Lower lobe of right lung (tissue), 2 donors: Measurements from ENCODE around the gene PEX14. TPM values are rescaled to one million over a fixed set of nuclear protein-coding genes. Genes with fewer than 3 reads are reported as not detected.

Experiments used
- ATAC-seq, 2 donors: fragments of 200-7000 bp; cut with Tn5 transposase; one replicate each; pipeline ENCODE4 v1.9.1; 2020 to 2022; ENCODE audit warnings: mild to moderate bottlenecking in 2 of 2, moderate library complexity in 2 of 2
- DNase-seq: peaks from one replicate; pipeline ENCODE4 v3.0.0-alpha.2; 2020
- H3K27ac ChIP-seq: fragments of 200-600 bp; one replicate; pipeline ENCODE4 v1.8.0; 2022
- H3K27me3 ChIP-seq: fragments of 200-600 bp; one replicate; pipeline ENCODE4 v1.8.0; 2022; ENCODE audit warnings: low read depth
- H3K36me3 ChIP-seq: fragments of 200-600 bp; one replicate; pipeline ENCODE4 v1.8.0; 2022; ENCODE audit warnings: mild to moderate bottlenecking
- H3K4me1 ChIP-seq: fragments of 200-600 bp; one replicate; pipeline ENCODE4 v1.8.0; 2022
- H3K4me3 ChIP-seq: fragments of 200-600 bp; one replicate; pipeline ENCODE4 v1.8.0; 2022; ENCODE audit warnings: mild to moderate bottlenecking
- H3K9me3 ChIP-seq: fragments of 200-600 bp; one replicate; pipeline ENCODE4 v1.8.0; 2022
- intact Hi-C: fragments of 100-400 bp; cut with DNase I; formaldehyde crosslinking; loops from one replicate; pipeline ENCODE4 v1.11.0; 2022
- total RNA-seq: library from RNA; stranded (reverse); fragmentation: NEBNext Ultra II Directional; extraction: Animal tissue kit (Norgen Biotek cat#: 25700); gene quantifications from one replicate; pipeline ENCODE4 v1.2.1, GENCODE V29; 2021
- TF ChIP-seq, protein P1 (sequence below): fragments of 200-600 bp; IDR thresholded peaks from one replicate; pipeline ENCODE4 v1.8.0; 2022; ENCODE audit warnings: antibody characterized with exemption, mild to moderate bottlenecking
- donor health status: DM: no; HTN: yes; CAD: no; lungs with severe emphysema.

The PEX14 gene
- total RNA-seq, 1 donor from 2014 or later = 27.9 TPM

- H3K4me1 ChIP-seq = no peaks in the 10 kb centered on the region
- no peak for DNase-seq
- no peaks in the 10 kb centered on the region for H3K9me3 ChIP-seq
- no peaks in the 10 kb centered on the region for H3K36me3 ChIP-seq
- H3K4me3 ChIP-seq = no peak overlapping the region
- H3K27ac ChIP-seq = no peak overlapping the region
- intact Hi-C loops = no loop called here
- TF ChIP-seq, protein P1, sequence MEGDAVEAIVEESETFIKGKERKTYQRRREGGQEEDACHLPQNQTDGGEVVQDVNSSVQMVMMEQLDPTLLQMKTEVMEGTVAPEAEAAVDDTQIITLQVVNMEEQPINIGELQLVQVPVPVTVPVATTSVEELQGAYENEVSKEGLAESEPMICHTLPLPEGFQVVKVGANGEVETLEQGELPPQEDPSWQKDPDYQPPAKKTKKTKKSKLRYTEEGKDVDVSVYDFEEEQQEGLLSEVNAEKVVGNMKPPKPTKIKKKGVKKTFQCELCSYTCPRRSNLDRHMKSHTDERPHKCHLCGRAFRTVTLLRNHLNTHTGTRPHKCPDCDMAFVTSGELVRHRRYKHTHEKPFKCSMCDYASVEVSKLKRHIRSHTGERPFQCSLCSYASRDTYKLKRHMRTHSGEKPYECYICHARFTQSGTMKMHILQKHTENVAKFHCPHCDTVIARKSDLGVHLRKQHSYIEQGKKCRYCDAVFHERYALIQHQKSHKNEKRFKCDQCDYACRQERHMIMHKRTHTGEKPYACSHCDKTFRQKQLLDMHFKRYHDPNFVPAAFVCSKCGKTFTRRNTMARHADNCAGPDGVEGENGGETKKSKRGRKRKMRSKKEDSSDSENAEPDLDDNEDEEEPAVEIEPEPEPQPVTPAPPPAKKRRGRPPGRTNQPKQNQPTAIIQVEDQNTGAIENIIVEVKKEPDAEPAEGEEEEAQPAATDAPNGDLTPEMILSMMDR = no peak
- no peak for ATAC-seq
- H3K27me3 ChIP-seq = no peaks in the 10 kb centered on the region
Measured at GRCh38 chr1:10607228-10607627, 132.5 kb downstream of the PEX14 start.

DNA sequence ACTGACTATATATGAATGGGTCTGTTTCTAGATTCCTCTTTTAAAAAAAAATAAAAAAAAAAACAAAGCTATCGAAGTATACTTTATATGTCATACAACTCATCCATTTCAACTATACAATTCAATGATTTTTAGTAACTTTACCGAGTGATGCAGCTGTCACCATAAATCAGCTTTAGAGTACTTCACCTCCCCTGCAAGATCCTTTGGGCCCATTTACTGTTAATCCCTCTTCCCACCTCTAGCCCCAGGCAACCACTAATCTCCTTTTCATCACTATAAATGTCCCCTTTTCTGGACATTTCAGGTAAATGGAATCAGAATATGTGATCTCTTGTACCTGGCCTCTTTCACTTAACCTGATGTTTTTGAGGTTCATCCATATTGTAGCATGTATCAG is 133.9 kb downstream of the PEX14 start:
- TF ChIP-seq, protein P1 = no peak
- intact Hi-C loops = no loop called here
- H3K9me3 ChIP-seq = no peaks in the 10 kb centered on the region
- H3K36me3 ChIP-seq = peaks cover 5% of the 10 kb centered on the region
- no peaks in the 10 kb centered on the region for H3K4me1 ChIP-seq
- H3K27ac ChIP-seq = no peak overlapping the region
- ATAC-seq = no peak
- H3K4me3 ChIP-seq = no peak overlapping the region
- no peaks in the 10 kb centered on the region for H3K27me3 ChIP-seq
- no peak for DNase-seq

- ATAC-seq (no peak), DNase-seq (no peak)
- intact Hi-C loops = no loop called here
- Histone ChIP-seq H3K27me3 (no peaks in the 10 kb centered on the region), H3K4me3 (no peak overlapping the region), H3K36me3 (peaks cover 5% of the 10 kb centered on the region), H3K9me3 (no peaks in the 10 kb centered on the region), H3K27ac (no peak overlapping the region), H3K4me1 (no peaks in the 10 kb centered on the region)
- TF ChIP-seq, protein P1 = no peak
Measured at GRCh38 chr1:10610901-10611600, 136.3 kb downstream of the PEX14 start.

DNA sequence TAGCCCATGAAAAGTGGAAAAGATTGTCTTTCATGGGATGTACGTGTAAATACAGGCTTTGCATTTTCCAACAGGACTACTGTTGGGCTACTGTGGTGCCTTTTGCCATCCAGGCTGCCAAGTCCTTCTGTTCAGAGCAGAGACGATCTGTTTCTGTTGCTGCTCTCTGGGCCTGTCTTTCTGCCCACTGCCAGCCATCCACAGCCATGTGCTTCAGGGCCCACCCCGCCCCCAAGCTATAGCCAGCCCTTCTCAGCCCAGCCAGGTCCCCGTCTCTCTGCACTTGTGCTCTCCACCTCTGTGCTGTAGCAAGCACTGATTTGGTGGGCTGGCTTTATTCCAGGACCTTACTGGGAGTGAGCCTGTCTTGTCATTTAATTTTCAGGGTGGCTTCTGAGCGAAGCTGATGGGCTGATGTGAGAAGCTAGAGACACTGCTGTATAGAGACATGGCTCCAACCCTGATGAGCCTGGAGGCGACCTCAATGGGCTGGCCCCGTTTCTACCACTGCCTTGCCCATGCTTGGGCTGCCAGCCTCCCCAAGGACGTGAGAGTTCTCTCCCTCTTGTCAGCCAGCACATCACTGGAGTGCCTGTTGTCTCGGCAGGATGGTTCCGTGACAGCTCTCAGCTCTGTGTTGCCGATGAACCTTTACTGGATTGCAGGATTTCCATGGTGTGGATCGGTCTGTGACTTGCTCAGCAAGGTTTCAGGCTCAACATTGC is 137.8 kb downstream of the PEX14 start:
- DNase-seq = no peak

DNA sequence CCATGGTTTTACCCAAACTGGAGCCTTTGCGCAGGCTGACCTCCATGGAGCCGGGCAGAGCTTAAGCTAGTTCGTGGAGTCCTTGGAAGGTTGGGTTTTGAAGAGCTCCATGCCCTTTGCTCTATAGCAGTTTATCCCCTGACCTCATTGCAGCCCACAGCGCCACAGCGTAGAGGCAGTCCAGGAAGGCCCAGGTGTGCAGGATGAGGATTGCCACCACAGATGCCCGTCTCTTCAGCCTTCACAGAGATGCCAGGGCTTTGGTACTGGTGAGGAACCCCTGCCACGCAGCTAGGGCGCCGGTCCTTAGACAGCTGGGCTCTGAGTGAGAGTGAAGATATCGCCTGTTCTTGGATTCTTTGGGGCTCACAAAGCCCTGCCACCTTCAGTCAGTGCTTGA is 138.6 kb downstream of the PEX14 start:
- intact Hi-C loops = no loop called here

More for the DNA sequence above, 137.8 kb downstream of the PEX14 start:
- no peak overlapping the region for H3K4me3 ChIP-seq
- peaks cover 5% of the 10 kb centered on the region for H3K36me3 ChIP-seq
- TF ChIP-seq, protein P1 = no peak
- no peaks in the 10 kb centered on the region for H3K4me1 ChIP-seq
- H3K9me3 ChIP-seq = no peaks in the 10 kb centered on the region
- intact Hi-C loops = no loop called here
- no peaks in the 10 kb centered on the region for H3K27me3 ChIP-seq
- no peak for ATAC-seq
- H3K27ac ChIP-seq = no peak overlapping the region

More for the DNA sequence above, 138.6 kb downstream of the PEX14 start:
- H3K27ac ChIP-seq = no peak overlapping the region
- H3K4me3 ChIP-seq = no peak overlapping the region
- no peaks in the 10 kb centered on the region for H3K9me3 ChIP-seq
- H3K36me3 ChIP-seq = peaks cover 9% of the 10 kb centered on the region
- TF ChIP-seq, protein P1 = no peak
- no peaks in the 10 kb centered on the region for H3K27me3 ChIP-seq
- no peak for ATAC-seq
- no peak for DNase-seq
- no peaks in the 10 kb centered on the region for H3K4me1 ChIP-seq
